KOPT-K1 (cell line): ENCODE measurements around the gene ZMYM5.
A peak's percentile ranks its signal among the peaks of the same experiment; 100 is the strongest.
"Not testable (repeated sequence)": the region's sequence is repeated elsewhere in the genome, so short reads cannot be mapped to it uniquely, and the experiment has no call there.

Experiments used
- H3K27ac ChIP-seq: fragments of 200-600 bp; sonication (generic); 2 replicates; pipeline ENCODE4 v1.5.1; 2016; ENCODE audit warnings: antibody characterized with exemption, mild to moderate bottlenecking, low read depth, low read length; ENCODE audit not compliant: poor library complexity, severe bottlenecking
- H3K36me3 ChIP-seq: fragments of 200-600 bp; sonication (generic); 2 replicates; pipeline ENCODE4 v1.5.1; 2017; ENCODE audit warnings: antibody characterized with exemption, mild to moderate bottlenecking, low read length, moderate library complexity; ENCODE audit not compliant: insufficient read depth
- H3K9me3 ChIP-seq: fragments of 200-600 bp; sonication (generic); 2 replicates; pipeline ENCODE4 v1.5.1; 2017; ENCODE audit warnings: antibody characterized with exemption, low read length, mild to moderate bottlenecking; ENCODE audit not compliant: insufficient read depth, poor library complexity, severe bottlenecking

ZMYM5 gene

GRCh38 chr13:19794631-19795030 is 68.8 kb downstream of the ZMYM5 start:
- H3K27ac ChIP-seq, result no peak overlapping the region
- H3K9me3 ChIP-seq, result no peaks in the 10 kb centered on the region

GRCh38 chr13:19791953-19792537 is 71.4 kb downstream of the ZMYM5 start:
- H3K36me3 ChIP-seq, result no peaks in the 10 kb centered on the region
- H3K27ac ChIP-seq, result no peak overlapping the region
- H3K9me3 ChIP-seq, result no peaks in the 10 kb centered on the region

More at GRCh38 chr13:19794631-19795030, 68.8 kb downstream of the ZMYM5 start:
- no peaks in the 10 kb centered on the region for H3K36me3 ChIP-seq

DNA sequence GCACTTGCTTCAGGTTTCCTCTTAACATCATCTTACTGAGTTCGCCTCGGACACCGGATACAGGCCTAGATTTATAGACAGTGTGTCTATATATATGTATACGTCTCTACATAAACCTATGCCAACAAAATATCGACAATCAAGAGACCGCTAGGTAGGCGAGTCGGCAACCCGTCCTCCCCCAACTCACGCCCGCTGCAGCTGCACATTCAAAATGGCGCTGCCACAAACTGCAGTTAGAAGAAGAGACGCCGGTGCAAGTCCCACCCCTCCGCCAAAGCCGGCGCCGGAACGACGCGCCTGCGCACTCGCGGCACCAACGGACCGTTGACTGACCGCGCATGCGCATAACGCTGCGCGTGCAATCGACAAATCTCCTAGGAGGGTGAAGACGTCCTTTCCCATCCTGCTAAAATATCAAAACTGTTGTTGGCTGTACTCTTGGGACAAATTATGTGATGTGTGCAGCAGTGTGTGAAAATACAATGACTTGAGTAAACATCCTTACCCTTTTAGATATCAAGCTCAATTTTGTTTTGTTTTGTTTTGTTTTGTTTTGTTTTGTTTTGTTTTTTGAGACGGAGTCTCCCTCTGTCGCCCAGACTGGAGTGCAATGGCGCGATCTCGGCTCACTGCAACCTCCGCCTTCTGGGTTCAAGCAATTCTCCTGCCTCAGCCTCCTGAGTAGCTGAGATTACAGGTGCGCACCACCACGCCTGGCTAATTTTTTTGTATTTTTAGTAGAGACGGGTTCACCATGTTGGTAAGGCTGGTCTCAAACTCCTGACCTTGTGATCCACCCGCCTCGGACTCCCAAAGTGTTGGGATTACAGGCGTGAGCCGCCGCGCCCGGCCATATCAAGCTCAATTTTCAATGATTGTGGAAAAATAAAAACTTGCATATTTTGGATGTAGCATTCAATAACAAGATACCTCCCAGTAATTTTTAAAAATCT is 80.4 kb downstream of the ZMYM5 start, which contains the start of gene PSPC1:
PSPC1 (minus strand) TSS at position 219 of the 956 bp plus-strand sequence; CDS start at position 31, 188 bp downstream.
- not testable (repeated sequence) for H3K9me3 ChIP-seq, H3K36me3 ChIP-seq
- H3K27ac ChIP-seq, result peak within 1 kb of the TSS; percentile 92

DNA sequence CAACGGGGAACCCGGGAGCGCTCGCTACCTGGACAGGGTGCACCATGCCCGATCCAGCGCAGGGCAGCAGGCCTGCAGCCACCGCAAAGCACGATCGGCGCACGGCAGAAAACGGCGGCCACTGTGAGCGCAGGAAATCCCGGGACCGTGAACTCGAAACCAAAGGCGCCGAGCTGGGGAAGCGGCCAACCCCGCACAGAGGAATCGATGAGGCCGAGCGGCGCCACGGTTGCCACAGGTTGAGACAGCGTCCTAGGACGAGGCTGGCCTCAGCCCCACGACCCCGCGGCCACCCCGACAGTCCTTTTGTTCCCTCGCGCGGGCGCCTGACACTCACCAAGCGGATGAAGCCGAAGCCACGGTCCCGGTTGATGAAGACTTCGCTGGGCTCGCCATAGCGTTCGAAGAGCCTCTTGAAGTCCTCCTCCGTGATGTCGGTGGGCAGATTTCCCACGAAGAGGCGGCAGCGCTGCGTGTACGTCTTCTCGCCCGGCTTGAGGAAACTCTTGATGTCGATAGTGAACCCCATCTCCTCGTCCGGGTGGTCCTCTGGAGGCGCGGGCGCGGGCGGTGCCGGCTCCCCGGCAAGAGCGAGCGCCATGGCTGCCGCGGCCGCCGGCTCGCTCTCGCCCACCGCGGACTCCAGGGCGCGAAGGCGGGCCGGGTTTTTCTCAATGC is 81.3 kb downstream of the ZMYM5 start:
- Histone ChIP-seq H3K9me3 (no peaks in the 10 kb centered on the region), H3K36me3 (peaks cover 4% of the 10 kb centered on the region), H3K27ac (peak overlapping the region; percentile 92)

GRCh38 chr13:19781526-19781925 is 81.9 kb downstream of the ZMYM5 start:
- Histone ChIP-seq H3K36me3 (peaks cover 10% of the 10 kb centered on the region), H3K9me3 (no peaks in the 10 kb centered on the region), H3K27ac (peak overlapping the region; percentile 92)

DNA sequence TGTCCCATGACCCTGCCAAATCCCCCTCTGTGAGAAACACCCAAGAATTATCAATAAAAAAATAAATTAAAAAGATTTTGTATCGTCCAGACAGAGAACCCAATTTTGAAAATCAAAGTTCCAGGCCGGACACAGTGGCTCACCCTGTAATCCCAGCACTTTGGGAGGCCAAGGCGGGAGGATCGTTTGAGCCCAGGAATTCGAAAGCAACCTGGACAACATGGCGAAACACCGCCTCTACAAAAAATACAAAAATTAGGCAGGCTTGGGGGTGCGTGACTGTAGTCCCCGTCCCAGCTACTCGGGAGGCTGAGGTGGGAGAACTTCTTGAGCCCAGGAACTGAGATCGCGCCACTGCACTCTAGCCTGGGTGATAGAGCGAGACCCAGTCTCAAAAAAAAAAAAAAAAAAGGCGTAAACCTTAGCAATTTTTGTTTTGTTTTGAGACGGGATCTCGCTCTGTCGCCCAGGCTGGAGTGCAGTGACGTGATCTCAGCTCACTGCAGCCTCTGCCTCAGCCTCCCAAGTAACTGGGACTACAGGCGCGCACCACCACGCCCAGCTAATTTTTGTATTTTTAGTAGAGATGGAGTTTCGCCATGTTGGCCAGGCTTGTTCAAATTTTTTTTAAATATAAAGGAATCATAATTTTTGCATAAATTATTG is 82.6 kb downstream of the ZMYM5 start:
- H3K9me3 ChIP-seq, H3K27ac ChIP-seq: not testable (repeated sequence)
- H3K36me3 ChIP-seq, result peaks cover 16% of the 10 kb centered on the region
